ENCODE measurements around the gene DSCAM. TPM values are rescaled to one million over a fixed set of nuclear protein-coding genes. Genes with fewer than 3 reads are reported as not detected.

The DSCAM gene
- polyA plus RNA-seq, 1 experiment: 0.10 TPM

DNA sequence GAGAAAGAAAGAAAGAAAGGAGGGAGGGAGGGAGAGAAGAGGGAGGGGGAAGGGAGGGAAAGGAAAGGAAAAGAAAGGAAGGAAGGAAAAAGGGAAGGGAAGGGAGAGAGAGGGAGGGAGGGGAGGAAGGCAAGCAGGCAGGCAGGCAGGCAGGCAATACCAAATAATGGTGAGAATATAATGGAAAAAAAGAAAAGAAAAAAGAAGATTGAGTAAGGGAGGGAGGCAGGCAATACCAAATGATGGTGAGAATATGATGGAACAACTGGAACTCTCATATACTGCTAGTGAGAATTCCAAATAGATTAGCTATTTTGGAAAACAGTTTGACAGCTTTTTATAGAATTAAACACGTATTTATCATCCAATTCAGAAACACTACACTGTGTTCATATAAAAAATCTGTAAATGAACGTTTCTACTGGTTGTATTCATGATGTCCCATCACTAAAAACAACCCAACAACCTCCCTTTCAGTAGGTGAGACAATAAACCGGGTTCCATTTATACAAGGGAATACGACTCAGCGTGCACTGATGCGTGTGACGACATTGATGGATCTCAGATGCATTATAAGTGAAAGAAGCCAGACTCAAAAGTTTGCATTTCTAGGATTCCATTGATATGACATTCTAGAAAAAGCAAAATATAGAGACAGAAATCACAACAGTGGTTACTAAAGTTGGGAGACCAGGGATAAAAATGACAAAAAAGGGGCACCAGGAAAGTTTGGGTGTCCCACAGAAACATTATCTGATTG lies 226.4 kb downstream of the DSCAM start:
- POLR2A ChIA-PET: no interaction called here
- no peaks in the 10 kb centered on the region for H3K36me3 ChIP-seq (ENCODE audit: control insufficient read depth, insufficient read depth, low read length)

DNA sequence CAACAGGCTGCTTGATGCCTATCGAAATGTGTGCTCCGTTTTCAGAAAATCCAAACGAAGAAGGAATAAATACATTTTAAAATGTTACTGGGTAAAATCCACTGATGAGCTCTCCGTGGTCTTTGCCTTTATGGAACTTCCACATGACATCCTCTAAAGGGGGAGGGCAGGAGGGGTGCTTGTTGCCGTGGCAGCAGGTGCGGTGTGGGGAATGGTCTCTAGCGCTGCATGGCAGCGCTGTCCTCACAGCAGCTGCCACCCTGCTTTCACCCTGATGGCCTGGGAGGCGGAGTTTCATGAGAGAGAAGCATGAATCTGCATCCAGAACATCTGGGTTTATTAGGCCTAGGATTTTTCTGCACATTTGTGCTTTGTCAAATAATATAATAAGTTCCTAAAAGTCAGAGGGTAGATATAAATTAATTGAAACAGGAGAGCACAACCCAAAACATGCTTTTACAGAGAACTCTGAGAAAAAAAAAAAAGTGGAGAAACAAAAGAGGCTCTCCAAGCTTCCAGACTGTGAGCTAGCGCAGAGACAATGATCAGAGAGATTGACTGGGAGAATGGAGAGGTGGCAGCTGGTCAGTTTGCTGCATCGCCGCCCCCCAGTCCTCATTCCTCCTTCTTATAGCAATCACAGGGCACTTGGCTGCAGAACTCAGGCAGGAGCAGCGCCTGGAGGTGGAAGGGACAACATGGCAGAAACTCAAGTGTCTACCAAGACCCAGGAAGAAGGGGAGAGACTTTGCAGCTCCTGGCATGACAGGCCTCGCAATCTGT lies 228.6 kb downstream of the DSCAM start:
- CTCF ChIA-PET: no interaction called here
- POLR2A ChIA-PET: no interaction called here
- H3K4me3 ChIP-seq (ENCODE audit: low read depth, low read length): no peak overlapping the region
- no peaks in the 10 kb centered on the region for H3K36me3 ChIP-seq (ENCODE audit: control insufficient read depth, insufficient read depth, low read length)
- no peaks in the 10 kb centered on the region for H3K27me3 ChIP-seq (ENCODE audit: control insufficient read depth, insufficient read depth, low read length)
- DNase-seq (ENCODE audit: low read depth): no peak
- TF ChIP-seq, protein P1, sequence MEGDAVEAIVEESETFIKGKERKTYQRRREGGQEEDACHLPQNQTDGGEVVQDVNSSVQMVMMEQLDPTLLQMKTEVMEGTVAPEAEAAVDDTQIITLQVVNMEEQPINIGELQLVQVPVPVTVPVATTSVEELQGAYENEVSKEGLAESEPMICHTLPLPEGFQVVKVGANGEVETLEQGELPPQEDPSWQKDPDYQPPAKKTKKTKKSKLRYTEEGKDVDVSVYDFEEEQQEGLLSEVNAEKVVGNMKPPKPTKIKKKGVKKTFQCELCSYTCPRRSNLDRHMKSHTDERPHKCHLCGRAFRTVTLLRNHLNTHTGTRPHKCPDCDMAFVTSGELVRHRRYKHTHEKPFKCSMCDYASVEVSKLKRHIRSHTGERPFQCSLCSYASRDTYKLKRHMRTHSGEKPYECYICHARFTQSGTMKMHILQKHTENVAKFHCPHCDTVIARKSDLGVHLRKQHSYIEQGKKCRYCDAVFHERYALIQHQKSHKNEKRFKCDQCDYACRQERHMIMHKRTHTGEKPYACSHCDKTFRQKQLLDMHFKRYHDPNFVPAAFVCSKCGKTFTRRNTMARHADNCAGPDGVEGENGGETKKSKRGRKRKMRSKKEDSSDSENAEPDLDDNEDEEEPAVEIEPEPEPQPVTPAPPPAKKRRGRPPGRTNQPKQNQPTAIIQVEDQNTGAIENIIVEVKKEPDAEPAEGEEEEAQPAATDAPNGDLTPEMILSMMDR (IDR thresholded peaks at IDR 0.05; ENCODE audit: insufficient read depth, low read depth, low read length): no peak

More for the DNA sequence above, 226.4 kb downstream of the DSCAM start:
- no peak for DNase-seq (ENCODE audit: low read depth)
- H3K4me3 ChIP-seq (ENCODE audit: low read depth, low read length): no peak overlapping the region
- no peaks in the 10 kb centered on the region for H3K27me3 ChIP-seq (ENCODE audit: control insufficient read depth, insufficient read depth, low read length)
- CTCF ChIA-PET: no interaction called here
- TF ChIP-seq, protein P1 (IDR thresholded peaks at IDR 0.05; ENCODE audit: insufficient read depth, low read depth, low read length): no peak

DNA sequence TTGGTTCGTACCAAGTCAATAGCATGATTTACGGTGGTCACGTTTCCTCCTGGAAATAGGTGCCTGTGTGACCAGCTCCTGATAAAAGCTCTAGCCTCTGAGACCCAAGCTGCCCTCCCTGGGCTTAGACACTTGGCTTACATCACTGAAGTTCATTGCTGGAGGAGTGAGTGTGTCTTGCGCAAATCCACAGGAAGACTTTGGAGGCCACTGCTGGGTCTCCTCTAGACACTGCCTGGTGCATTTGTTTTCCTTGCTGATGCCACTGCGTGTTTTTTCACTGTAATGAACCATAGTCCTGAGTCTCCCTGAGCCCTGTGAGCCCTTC lies 230.6 kb downstream of the DSCAM start:
- Histone ChIP-seq H3K36me3 (ENCODE audit: control insufficient read depth, insufficient read depth, low read length) (no peaks in the 10 kb centered on the region), H3K27me3 (ENCODE audit: control insufficient read depth, insufficient read depth, low read length) (no peaks in the 10 kb centered on the region), H3K4me3 (ENCODE audit: low read depth, low read length) (no peak overlapping the region)
- TF ChIP-seq, protein P1 (IDR thresholded peaks at IDR 0.05; ENCODE audit: insufficient read depth, low read depth, low read length): no peak
- no peak for DNase-seq (ENCODE audit: low read depth)
- POLR2A ChIA-PET: no interaction called here
- CTCF ChIA-PET: interaction anchor here (1.0 to 1.5 kb wide), 2 partner anchors 26 to 225 kb away, joined by 4 read pairs; no protein-coding TSS in a partner anchor

DNA sequence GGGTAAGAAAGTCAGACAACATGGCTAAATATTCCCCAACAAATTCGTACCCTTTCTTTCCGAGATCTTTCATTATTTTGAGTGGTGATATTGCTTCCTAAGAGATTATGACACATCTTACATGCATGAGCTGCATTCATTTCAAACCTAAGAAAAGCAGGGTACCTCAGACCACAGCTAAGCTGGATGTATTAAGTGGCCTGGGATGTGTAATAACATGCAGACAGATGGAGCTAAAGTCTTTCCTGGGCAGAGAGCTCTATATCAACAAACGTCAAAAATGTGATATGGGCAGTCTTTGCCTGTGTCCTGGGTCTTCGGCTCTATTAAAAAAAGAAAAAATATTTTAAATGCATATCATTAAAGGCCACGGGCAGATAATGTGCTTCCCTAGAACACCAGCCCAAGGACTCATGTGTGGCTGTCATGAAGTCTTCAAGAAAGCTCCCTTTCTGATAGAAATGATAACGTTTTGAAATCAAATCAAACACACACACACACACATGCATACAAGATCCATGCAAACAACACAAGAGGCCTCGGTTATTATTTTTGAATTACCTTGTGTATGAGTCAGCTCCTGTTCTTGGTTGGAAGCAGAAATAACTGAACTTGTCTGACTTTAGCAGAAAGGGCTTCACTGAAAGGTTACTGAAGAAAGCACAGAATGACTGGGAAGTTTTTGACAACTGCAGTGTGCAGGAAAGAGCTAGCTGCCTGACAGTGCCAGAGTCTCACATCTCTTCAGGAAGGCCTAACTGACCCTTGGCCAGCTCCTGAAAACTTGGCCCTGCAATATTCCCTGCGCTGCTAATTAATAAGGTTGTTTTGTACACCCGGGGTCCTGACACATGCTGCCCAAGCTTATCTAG lies 231.2 kb downstream of the DSCAM start:
- TF ChIP-seq, protein P1 (IDR thresholded peaks at IDR 0.05; ENCODE audit: insufficient read depth, low read depth, low read length): no peak
- POLR2A ChIA-PET: no interaction called here
- H3K36me3 ChIP-seq (ENCODE audit: control insufficient read depth, insufficient read depth, low read length): no peaks in the 10 kb centered on the region
- no peaks in the 10 kb centered on the region for H3K27me3 ChIP-seq (ENCODE audit: control insufficient read depth, insufficient read depth, low read length)
- CTCF ChIA-PET: interaction anchor here (1.0 to 1.5 kb wide), 2 partner anchors 27 to 225 kb away, joined by 4 read pairs; no protein-coding TSS in a partner anchor
- H3K4me3 ChIP-seq (ENCODE audit: low read depth, low read length): no peak overlapping the region
- no peak for DNase-seq (ENCODE audit: low read depth)
